Cardiac muscle cell (in vitro differentiated cells and primary cell): ENCODE data around the gene TIAM2. TPM values are rescaled to one million over a fixed set of nuclear protein-coding genes. Genes with fewer than 3 reads are reported as not detected.

Experiments
- DNase-seq, 2 donors: peaks; one replicate each; pipeline versions ENCODE4 v3.0.0 to v3.0.0-alpha.2; 2010 to 2017; ENCODE audit warnings: low read depth in 1 of 2, low spot score in 1 of 2
- H3K27ac ChIP-seq: fragments of 200-600 bp; sonication (generic); 2 replicates; pipeline ENCODE4 v1.5.1; 2016
- H3K27me3 ChIP-seq: fragments of 200-600 bp; sonication (generic); 2 replicates; pipeline ENCODE4 v1.6.0; 2016; ENCODE audit warnings: control low read depth
- H3K36me3 ChIP-seq: fragments of 200-600 bp; sonication (generic); 2 replicates; pipeline ENCODE4 v1.5.1; 2016; ENCODE audit warnings: control low read depth
- H3K4me1 ChIP-seq: fragments of 200-600 bp; sonication (generic); 2 replicates; pipeline ENCODE4 v1.8.1; 2017; ENCODE audit warnings: low read depth, mild to moderate bottlenecking, mixed run types
- H3K4me3 ChIP-seq: fragments of 200-600 bp; sonication (generic); 2 replicates; pipeline ENCODE4 v1.5.1; 2016; ENCODE audit warnings: mild to moderate bottlenecking
- H3K9me3 ChIP-seq: fragments of 200-600 bp; sonication (generic); 2 replicates; pipeline ENCODE4 v1.5.1; 2017; ENCODE audit warnings: low read depth, mild to moderate bottlenecking, control low read depth
- polyA plus RNA-seq: library from polyadenylated mRNA; unstranded; fragments of >200 nt; fragmentation: Nextera tagmentation; extraction: Ambion mirVana; gene quantifications from 2 replicates; pipeline ENCODE4 v1.2.1, GENCODE V29; 2016
- total RNA-seq: library from RNA; depleted of rRNA; stranded (reverse); fragments of >200 nt; gene quantifications from 2 replicates; pipeline ENCODE4 v1.2.3, GENCODE V29; 2016
- TF ChIP-seq, protein P1 (sequence below): IDR thresholded peaks from 2 replicates; pipeline ENCODE4 v1.5.1; 2012; ENCODE audit warnings: low read depth, mild to moderate bottlenecking, low read length

TIAM2 gene
- total and polyA plus RNA-seq, 2 experiments from 2014 or later, result 3.9 to 12.4 TPM

- H3K9me3 ChIP-seq, result no peaks in the 10 kb centered on the region
- no peak for DNase-seq
- TF ChIP-seq, protein P1, sequence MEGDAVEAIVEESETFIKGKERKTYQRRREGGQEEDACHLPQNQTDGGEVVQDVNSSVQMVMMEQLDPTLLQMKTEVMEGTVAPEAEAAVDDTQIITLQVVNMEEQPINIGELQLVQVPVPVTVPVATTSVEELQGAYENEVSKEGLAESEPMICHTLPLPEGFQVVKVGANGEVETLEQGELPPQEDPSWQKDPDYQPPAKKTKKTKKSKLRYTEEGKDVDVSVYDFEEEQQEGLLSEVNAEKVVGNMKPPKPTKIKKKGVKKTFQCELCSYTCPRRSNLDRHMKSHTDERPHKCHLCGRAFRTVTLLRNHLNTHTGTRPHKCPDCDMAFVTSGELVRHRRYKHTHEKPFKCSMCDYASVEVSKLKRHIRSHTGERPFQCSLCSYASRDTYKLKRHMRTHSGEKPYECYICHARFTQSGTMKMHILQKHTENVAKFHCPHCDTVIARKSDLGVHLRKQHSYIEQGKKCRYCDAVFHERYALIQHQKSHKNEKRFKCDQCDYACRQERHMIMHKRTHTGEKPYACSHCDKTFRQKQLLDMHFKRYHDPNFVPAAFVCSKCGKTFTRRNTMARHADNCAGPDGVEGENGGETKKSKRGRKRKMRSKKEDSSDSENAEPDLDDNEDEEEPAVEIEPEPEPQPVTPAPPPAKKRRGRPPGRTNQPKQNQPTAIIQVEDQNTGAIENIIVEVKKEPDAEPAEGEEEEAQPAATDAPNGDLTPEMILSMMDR, result no peak
- H3K36me3 ChIP-seq, result no peaks in the 10 kb centered on the region
- H3K4me3 ChIP-seq, result no peak overlapping the region
- no peaks in the 10 kb centered on the region for H3K4me1 ChIP-seq
- H3K27me3 ChIP-seq, result peaks cover 66% of the 10 kb centered on the region
- no peak overlapping the region for H3K27ac ChIP-seq
These were observed 178.4 kb downstream of the TIAM2 start for GRCh38 chr6:155173488-155173887.

- H3K27ac ChIP-seq, result no peak overlapping the region
- peak; percentile 80 to 89 for DNase-seq
- H3K4me1 ChIP-seq, result no peaks in the 10 kb centered on the region
- TF ChIP-seq, protein P1, result peak; percentile 67
- no peak overlapping the region for H3K4me3 ChIP-seq
- no peaks in the 10 kb centered on the region for H3K9me3 ChIP-seq
- peaks cover 68% of the 10 kb centered on the region for H3K27me3 ChIP-seq
- no peaks in the 10 kb centered on the region for H3K36me3 ChIP-seq
These were observed 179.6 kb downstream of the TIAM2 start for GRCh38 chr6:155174576-155175211.

GRCh38 chr6:155177363-155177961 lies 182.3 kb downstream of the TIAM2 start:
- Histone ChIP-seq H3K27me3 (peaks cover 61% of the 10 kb centered on the region), H3K9me3 (no peaks in the 10 kb centered on the region), H3K27ac (no peak overlapping the region), H3K36me3 (no peaks in the 10 kb centered on the region), H3K4me1 (no peaks in the 10 kb centered on the region), H3K4me3 (no peak overlapping the region)
- TF ChIP-seq, protein P1, result peak; percentile 60
- DNase-seq, result peak; percentile 75 to 85

GRCh38 chr6:155181498-155181897 lies 186.4 kb downstream of the TIAM2 start:
- H3K9me3 ChIP-seq, result no peaks in the 10 kb centered on the region
- no peak for DNase-seq
- peaks cover 56% of the 10 kb centered on the region for H3K27me3 ChIP-seq
- H3K4me3 ChIP-seq, result no peak overlapping the region
- TF ChIP-seq, protein P1, result no peak
- no peaks in the 10 kb centered on the region for H3K36me3 ChIP-seq
- no peak overlapping the region for H3K27ac ChIP-seq
- no peaks in the 10 kb centered on the region for H3K4me1 ChIP-seq

- Histone ChIP-seq H3K27me3 (peaks cover 62% of the 10 kb centered on the region), H3K36me3 (no peaks in the 10 kb centered on the region), H3K4me1 (no peaks in the 10 kb centered on the region), H3K4me3 (no peak overlapping the region), H3K9me3 (no peaks in the 10 kb centered on the region), H3K27ac (no peak overlapping the region)
- TF ChIP-seq, protein P1, result no peak
- no peak for DNase-seq
These were observed 187.0 kb downstream of the TIAM2 start for GRCh38 chr6:155182103-155182502.
